ENCODE data around the gene SLC6A4. TPM values are rescaled to one million over a fixed set of nuclear protein-coding genes. Genes with fewer than 3 reads are reported as not detected.

Gene SLC6A4
- polyA plus RNA-seq, 1 of the 3 experiments (the other 2 are of a cell fraction): 0.12 TPM

- H3K4me2 ChIP-seq: no peak overlapping the region
- ChIA-PET POLR2A (no interaction called here), CTCF (interaction anchor here (0.6 kb wide), 1 partner anchor 77 kb away, joined by 3 read pairs; no protein-coding TSS in a partner anchor)
- peaks cover 6% of the 10 kb centered on the region; the same call in 1 of the 2 replicates for H4K20me1 ChIP-seq (ENCODE audit: insufficient read depth)
- no peaks in the 10 kb centered on the region for H3K27me3 ChIP-seq (ENCODE audit: insufficient read depth)
- no peaks in the 10 kb centered on the region for H3K4me1 ChIP-seq (ENCODE audit: control insufficient read depth in 1 of 2, insufficient read depth in 2 of 2, low read depth in 1 of 2, low read length in 1 of 2)
- H3K36me3 ChIP-seq (replicated peaks in 1 of 2; ENCODE audit: control insufficient read depth in 1 of 2, insufficient read depth in 2 of 2, low read length in 1 of 2): peaks cover 3 to 62% of the 10 kb centered on the region in 2 experiments
- 94% methylated on average over 2 of the region's 2 CpGs for WGBS (ENCODE audit: low lambda C conversion rate)
- H3K9me2 ChIP-seq: no peaks in the 10 kb centered on the region
- H3K4me3 ChIP-seq (ENCODE audit: low read depth in 2 of 2, low read length in 1 of 2): no peak overlapping the region
- no peak overlapping the region for H3K27ac ChIP-seq (ENCODE audit: low read depth in 2 of 2, low read length in 1 of 2)
- H3K9me3 ChIP-seq: peaks cover 12% of the 10 kb centered on the region; the same call in 1 of the 2 replicates
- no peak overlapping the region for H2AFZ ChIP-seq (ENCODE audit: low read depth)
- TF ChIP-seq TEAD4 (IDR thresholded peaks at IDR 0.05; ENCODE audit: borderline replicate concordance, insufficient read depth) (no peak), FOXM1 (IDR thresholded peaks at IDR 0.05; ENCODE audit: low read depth) (no peak), MEF2A (IDR thresholded peaks at IDR 0.05; ENCODE audit: borderline replicate concordance, low read depth) (no peak), EP300 (IDR thresholded peaks at IDR 0.05; ENCODE audit: borderline replicate concordance in 1 of 2, low read depth in 1 of 2, low read length in 1 of 2) (no peak), MXI1 (IDR thresholded peaks at IDR 0.05; ENCODE audit: low read depth, low read length) (no peak), RAD21 (IDR thresholded peaks at IDR 0.05; ENCODE audit: low read length) (no peak), GATA2 (CRISPR knock-in tag; IDR thresholded peaks at IDR 0.05) (no peak), EZH2phosphoT487 (IDR thresholded peaks at IDR 0.05; ENCODE audit: borderline replicate concordance, low read depth) (no peak), FOXJ3 (CRISPR knock-in tag; IDR thresholded peaks at IDR 0.05) (no peak), JUND (IDR thresholded peaks at IDR 0.05) (no peak), CTCF (IDR thresholded peaks at IDR 0.05) (no peak), FOSL2 (IDR thresholded peaks at IDR 0.05; ENCODE audit: borderline replicate concordance, low read depth) (no peak), MAX (IDR thresholded peaks at IDR 0.05; ENCODE audit: low read depth) (no peak), ZBTB33 (IDR thresholded peaks at IDR 0.05; ENCODE audit: borderline replicate concordance, low read depth) (no peak), USF2 (IDR thresholded peaks at IDR 0.05; ENCODE audit: borderline replicate concordance, low read depth, low read length) (no peak), IRF3 (IDR thresholded peaks at IDR 0.05; ENCODE audit: low read depth, low read length) (no peak), TCF12 (IDR thresholded peaks at IDR 0.05) (no peak)
- TF ChIP-seq, protein P1, sequence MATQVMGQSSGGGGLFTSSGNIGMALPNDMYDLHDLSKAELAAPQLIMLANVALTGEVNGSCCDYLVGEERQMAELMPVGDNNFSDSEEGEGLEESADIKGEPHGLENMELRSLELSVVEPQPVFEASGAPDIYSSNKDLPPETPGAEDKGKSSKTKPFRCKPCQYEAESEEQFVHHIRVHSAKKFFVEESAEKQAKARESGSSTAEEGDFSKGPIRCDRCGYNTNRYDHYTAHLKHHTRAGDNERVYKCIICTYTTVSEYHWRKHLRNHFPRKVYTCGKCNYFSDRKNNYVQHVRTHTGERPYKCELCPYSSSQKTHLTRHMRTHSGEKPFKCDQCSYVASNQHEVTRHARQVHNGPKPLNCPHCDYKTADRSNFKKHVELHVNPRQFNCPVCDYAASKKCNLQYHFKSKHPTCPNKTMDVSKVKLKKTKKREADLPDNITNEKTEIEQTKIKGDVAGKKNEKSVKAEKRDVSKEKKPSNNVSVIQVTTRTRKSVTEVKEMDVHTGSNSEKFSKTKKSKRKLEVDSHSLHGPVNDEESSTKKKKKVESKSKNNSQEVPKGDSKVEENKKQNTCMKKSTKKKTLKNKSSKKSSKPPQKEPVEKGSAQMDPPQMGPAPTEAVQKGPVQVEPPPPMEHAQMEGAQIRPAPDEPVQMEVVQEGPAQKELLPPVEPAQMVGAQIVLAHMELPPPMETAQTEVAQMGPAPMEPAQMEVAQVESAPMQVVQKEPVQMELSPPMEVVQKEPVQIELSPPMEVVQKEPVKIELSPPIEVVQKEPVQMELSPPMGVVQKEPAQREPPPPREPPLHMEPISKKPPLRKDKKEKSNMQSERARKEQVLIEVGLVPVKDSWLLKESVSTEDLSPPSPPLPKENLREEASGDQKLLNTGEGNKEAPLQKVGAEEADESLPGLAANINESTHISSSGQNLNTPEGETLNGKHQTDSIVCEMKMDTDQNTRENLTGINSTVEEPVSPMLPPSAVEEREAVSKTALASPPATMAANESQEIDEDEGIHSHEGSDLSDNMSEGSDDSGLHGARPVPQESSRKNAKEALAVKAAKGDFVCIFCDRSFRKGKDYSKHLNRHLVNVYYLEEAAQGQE (IDR thresholded peaks at IDR 0.05; ENCODE audit: low read depth, low read length): no peak
- TF ChIP-seq, protein P2, sequence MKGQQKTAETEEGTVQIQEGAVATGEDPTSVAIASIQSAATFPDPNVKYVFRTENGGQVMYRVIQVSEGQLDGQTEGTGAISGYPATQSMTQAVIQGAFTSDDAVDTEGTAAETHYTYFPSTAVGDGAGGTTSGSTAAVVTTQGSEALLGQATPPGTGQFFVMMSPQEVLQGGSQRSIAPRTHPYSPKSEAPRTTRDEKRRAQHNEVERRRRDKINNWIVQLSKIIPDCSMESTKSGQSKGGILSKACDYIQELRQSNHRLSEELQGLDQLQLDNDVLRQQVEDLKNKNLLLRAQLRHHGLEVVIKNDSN (IDR thresholded peaks at IDR 0.05; ENCODE audit: borderline replicate concordance, low read depth): no peak
- peaks cover 10% of the 10 kb centered on the region for H3F3A ChIP-seq (replicated peaks; ENCODE audit: insufficient read depth)
- no peak overlapping the region for H3K9ac ChIP-seq
- peaks cover 97% of the 10 kb centered on the region for H3K79me2 ChIP-seq (ENCODE audit: insufficient read depth)
- no peak for DNase-seq
These were observed 80.1 kb downstream of the SLC6A4 start for GRCh38 chr17:30155389-30155788.
